NCI-H2227 (cell line): ENCODE results near the gene CTAG1A.
"Not testable (repeated sequence)": the region's sequence is repeated elsewhere in the genome, so short reads cannot be mapped to it uniquely, and the experiment has no call there.

ENCODE experiments used
- DNase-seq: peaks from one replicate; lab custom pipeline; 2025; ENCODE audit not compliant: unreplicated experiment; lab: John Stamatoyannopoulos, UW

CTAG1A gene

DNA sequence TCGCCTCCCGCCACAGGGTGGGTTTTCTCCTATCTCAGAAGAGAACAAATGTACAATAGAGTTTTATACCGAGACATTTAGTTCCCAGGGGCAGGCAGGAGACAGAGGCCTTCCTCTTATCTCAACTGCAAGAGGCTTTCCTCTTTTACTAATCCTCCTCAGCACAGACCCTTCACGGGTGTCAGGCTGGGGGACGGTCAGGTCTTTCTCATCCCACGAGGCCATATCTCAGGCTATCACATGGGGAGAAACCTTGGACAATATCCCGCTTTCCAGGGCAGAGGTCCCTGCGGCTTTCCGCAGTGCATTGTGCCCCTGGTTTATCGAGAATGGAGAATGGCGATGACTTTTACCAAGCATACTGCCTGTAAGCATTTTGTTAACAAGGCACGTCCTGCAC, 23.9 kb downstream of the CTAG1A start:
- DNase-seq: not testable (repeated sequence)

DNA sequence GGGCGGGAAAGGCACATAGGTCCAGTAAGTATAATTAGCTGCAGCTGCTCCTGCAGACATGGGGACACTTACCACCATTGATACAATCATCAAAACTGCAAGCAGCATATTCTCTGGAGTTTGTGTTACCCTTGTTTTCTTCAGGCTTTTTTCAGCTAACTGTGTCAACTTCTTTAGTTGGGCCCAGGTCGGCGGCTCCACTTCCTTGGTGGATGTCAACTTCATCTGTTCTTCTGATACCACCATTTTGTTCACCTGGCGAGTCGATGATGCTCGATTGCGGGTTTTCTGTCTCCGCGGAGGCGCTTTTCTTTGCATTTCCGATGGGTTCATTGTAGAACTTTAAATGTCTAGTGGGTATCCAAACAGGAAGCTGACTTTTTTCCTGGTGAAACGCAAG, 26.2 kb downstream of the CTAG1A start:
- not testable (repeated sequence) for DNase-seq

DNA sequence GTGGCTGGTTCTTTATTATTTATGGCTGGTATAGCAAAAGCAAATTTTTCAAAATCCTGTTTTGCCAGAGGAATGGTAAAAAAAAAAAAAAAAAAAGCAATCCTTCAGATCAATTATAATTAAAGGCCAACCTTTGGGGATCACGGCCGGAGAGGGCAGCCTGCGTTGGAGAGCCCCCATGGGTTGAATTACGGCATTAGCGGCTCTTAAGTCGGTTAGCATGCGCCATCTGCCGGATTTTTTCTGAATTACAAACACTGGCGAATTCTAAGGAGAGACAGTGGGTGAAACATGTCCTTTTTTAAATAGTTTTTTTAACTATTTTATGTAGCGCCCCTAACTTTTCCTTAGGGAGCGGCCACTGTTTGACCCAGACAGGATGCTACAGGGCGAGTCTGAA, 28.7 kb downstream of the CTAG1A start:
- DNase-seq: not testable (repeated sequence)

DNA sequence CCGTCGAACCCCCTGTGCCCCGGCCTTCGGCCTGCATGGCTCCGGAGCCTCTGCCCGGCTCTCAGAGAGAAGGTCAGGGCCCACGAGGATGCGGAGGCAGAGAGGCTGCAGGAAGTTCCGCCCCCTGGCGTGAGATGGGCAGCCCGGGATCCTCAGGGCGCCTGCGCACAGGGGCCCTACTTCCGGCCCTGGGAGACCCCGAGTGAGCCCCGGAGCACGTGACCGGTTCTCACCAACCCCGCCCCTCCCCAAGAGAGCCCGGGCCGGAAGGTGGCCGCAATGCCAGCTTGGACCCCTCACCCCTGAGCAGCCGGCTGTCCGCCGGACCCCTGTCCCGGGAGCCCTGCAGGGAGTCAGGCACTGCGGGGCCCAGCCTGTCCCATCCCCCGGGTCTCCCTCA, 34.2 kb downstream of the CTAG1A start, which contains the start of gene CTAG1B:
TSS of gene CTAG1B (minus strand) at position 101 of the 400 bp plus-strand sequence. CDS start at position 37, 64 bp downstream.
- not testable (repeated sequence) for DNase-seq

DNA sequence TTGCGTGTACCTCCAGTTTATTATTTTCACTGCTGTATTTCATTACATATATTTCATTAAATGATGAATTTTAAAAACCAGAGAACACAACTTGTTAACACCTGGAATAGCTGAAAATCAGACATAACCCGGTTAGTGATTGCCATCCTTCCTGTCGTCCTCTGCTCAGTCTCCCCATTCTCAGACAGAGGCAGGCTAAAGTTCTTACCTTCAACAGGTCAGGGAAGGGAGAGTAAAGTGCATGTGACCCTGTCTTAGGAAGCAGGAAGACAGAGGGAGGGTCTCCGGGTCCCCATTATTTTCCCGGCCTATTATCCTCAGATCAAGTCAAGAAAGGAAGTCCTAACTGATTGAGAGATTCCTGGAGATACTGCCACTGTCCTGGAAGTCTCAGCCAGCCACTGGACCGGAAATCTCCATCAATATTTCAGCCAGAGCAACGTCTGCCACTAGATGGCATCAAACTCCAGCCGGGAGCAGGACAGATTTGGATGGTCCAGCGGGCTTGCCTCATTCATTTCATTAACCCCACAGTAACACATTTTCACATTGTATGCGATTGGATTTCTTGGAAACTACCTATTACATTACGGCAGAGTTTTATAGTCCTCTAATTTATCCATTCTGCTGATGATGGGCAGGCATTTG, 36.0 kb downstream of the CTAG1A start:
- DNase-seq: not testable (repeated sequence)

DNA sequence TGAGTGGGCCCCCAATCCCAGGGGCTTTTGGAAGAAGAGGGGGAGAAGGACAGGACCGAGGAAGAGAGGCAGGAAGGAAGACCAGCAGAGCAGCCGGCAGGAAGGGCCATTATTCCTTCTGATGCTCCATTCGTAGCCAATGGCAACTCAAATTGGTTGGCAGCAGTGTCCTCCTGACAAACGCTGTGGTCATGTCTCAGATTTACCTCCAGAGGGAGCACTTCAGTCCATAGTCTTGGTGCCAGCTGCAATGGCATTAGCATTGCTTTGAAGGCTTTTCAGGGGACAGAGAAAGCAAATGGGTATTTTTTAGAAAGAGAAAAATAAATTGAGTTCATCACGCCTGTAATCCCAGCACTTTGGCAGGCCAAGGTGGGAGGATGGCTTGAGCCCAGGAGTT, 44.0 kb downstream of the CTAG1A start:
- DNase-seq: not testable (repeated sequence)

DNA sequence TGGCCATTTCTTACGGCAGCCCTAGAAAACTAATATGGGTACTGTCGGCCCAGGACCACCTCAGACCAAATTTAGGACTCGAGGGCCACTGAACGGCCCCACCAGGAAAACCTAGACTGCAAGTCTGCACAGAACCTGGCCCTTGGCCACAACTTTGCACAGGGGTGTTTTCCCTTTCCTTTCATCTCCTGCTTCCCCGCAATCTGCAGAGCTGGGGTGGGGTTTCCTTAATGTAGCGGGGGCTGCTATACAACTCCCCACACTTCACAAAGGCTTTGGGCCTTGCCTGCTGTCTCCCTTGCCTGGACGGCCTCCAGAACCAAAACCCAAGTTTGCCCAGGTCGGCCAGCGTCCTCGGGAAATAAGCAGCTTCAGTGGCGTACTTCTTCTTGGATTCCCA, 46.0 kb downstream of the CTAG1A start:
- not testable (repeated sequence) for DNase-seq

DNA sequence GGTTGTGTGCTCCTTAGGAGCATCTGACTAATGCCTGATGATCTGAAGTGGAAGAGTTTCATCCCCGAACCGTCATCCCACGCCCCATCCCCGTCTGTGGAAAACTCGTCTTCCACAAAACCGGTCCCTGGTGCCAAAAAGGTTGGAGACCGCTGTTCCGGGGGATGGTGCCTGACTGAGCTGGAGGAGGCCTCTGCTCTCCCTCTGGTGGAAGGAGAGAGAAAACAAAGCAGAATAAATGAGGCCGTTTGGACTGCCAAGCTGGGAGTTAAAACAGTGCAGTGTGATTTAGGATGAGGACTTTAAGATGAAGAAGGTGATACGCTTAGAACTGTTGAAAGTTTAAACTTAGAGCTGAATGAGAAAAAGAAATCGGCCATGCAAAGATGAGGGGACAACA, 48.7 kb downstream of the CTAG1A start:
- not testable (repeated sequence) for DNase-seq
